ENCODE data around the gene NTSR2. TPM values are rescaled to one million over a fixed set of nuclear protein-coding genes. Genes with fewer than 3 reads are reported as not detected.

NTSR2 gene
- total and polyA plus RNA-seq, 10 of the 15 experiments (the other 5 are each of a cell fraction or from before 2014, with no cell fraction given), result not detected

- intact Hi-C loops (cut with micrococcal nuclease; ENCODE audit: unreplicated experiment) (no loop called here), in situ Hi-C loops (cut with MboI) (no loop called here)
- H3K9ac ChIP-seq (ENCODE audit: control insufficient read depth, insufficient read depth, low read length), result no peak overlapping the region
- POLR2A ChIA-PET, result no interaction called here
- SMC1A ChIA-PET (ENCODE audit: uncharacterized antibody, unreplicated experiment), result no interaction called here
- no TSS peak for BruUV-seq (replicated peaks)
- H3K36me3 ChIP-seq (ENCODE audit: control insufficient read depth in 2 of 2, insufficient read depth in 2 of 2, low read length in 1 of 2), result no peaks in the 10 kb centered on the region
- no peak overlapping the region for H3K4me3 ChIP-seq
- RAD21 ChIA-PET (ENCODE audit: unreplicated experiment), result no interaction called here
- no peaks in the 10 kb centered on the region for H3K4me1 ChIP-seq (ENCODE audit: control insufficient read depth, insufficient read depth, low read length)
- H4K20me1 ChIP-seq (ENCODE audit: control insufficient read depth, insufficient read depth), result no peaks in the 10 kb centered on the region
- no peak overlapping the region for H2AFZ ChIP-seq (ENCODE audit: control insufficient read depth, low read depth, low read length)
- no peak overlapping the region for H3K4me2 ChIP-seq (ENCODE audit: control insufficient read depth, insufficient read depth)
- DNase-seq (ENCODE audit: low read depth, low spot score) (no peak), FAIRE-seq (no peak), ATAC-seq (no peak)
- H3K9me3 ChIP-seq (replicated peaks; ENCODE audit: control insufficient read depth, insufficient read depth, low read length), result no peaks in the 10 kb centered on the region
- no peaks in the 10 kb centered on the region for H3K79me2 ChIP-seq (ENCODE audit: control insufficient read depth, insufficient read depth, low read length)
- CTCF ChIA-PET, result no interaction called here
- H3K27me3 ChIP-seq (replicated peaks in 1 of 2; ENCODE audit: control insufficient read depth in 2 of 2, insufficient read depth in 2 of 2, low read length in 1 of 2), result no peaks in the 10 kb centered on the region
- 63% methylated on average over 18 of the region's 18 CpGs for WGBS (ENCODE audit: insufficient coverage, insufficient replicate concordance, low lambda C conversion rate, missing lambda C conversion rate)
- H3K27ac ChIP-seq (ENCODE audit: control insufficient read depth, insufficient read depth), result no peak overlapping the region
- TF ChIP-seq, protein P1, sequence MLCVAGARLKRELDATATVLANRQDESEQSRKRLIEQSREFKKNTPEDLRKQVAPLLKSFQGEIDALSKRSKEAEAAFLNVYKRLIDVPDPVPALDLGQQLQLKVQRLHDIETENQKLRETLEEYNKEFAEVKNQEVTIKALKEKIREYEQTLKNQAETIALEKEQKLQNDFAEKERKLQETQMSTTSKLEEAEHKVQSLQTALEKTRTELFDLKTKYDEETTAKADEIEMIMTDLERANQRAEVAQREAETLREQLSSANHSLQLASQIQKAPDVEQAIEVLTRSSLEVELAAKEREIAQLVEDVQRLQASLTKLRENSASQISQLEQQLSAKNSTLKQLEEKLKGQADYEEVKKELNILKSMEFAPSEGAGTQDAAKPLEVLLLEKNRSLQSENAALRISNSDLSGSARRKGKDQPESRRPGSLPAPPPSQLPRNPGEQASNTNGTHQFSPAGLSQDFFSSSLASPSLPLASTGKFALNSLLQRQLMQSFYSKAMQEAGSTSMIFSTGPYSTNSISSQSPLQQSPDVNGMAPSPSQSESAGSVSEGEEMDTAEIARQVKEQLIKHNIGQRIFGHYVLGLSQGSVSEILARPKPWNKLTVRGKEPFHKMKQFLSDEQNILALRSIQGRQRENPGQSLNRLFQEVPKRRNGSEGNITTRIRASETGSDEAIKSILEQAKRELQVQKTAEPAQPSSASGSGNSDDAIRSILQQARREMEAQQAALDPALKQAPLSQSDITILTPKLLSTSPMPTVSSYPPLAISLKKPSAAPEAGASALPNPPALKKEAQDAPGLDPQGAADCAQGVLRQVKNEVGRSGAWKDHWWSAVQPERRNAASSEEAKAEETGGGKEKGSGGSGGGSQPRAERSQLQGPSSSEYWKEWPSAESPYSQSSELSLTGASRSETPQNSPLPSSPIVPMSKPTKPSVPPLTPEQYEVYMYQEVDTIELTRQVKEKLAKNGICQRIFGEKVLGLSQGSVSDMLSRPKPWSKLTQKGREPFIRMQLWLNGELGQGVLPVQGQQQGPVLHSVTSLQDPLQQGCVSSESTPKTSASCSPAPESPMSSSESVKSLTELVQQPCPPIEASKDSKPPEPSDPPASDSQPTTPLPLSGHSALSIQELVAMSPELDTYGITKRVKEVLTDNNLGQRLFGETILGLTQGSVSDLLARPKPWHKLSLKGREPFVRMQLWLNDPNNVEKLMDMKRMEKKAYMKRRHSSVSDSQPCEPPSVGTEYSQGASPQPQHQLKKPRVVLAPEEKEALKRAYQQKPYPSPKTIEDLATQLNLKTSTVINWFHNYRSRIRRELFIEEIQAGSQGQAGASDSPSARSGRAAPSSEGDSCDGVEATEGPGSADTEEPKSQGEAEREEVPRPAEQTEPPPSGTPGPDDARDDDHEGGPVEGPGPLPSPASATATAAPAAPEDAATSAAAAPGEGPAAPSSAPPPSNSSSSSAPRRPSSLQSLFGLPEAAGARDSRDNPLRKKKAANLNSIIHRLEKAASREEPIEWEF (IDR thresholded peaks at IDR 0.05; ENCODE audit: insufficient replicate concordance, low read depth, low read length), result no peak
- TF ChIP-seq PAX5 (IDR thresholded peaks at IDR 0.05; ENCODE audit: borderline replicate concordance, low read depth, low read length) (no peak), PML (IDR thresholded peaks at IDR 0.05; ENCODE audit: low read length) (no peak), POLR2AphosphoS5 (IDR thresholded peaks at IDR 0.05; ENCODE audit: low read length) (no peak), KLF5 (IDR thresholded peaks at IDR 0.05; ENCODE audit: partially characterized antibody) (no peak), EGR1 (IDR thresholded peaks at IDR 0.05; ENCODE audit: borderline replicate concordance in 1 of 2, low read depth in 2 of 2, low read length in 2 of 2) (no peak), ZZZ3 (IDR thresholded peaks at IDR 0.05; ENCODE audit: control insufficient read depth, insufficient read length, low read depth) (no peak), RAD51 (IDR thresholded peaks at IDR 0.05) (no peak), E2F8 (IDR thresholded peaks at IDR 0.05; ENCODE audit: low read depth, partially characterized antibody) (no peak), CBX3 (IDR thresholded peaks at IDR 0.05; ENCODE audit: borderline replicate concordance, low read depth) (no peak)
- TF ChIP-seq, protein P2, sequence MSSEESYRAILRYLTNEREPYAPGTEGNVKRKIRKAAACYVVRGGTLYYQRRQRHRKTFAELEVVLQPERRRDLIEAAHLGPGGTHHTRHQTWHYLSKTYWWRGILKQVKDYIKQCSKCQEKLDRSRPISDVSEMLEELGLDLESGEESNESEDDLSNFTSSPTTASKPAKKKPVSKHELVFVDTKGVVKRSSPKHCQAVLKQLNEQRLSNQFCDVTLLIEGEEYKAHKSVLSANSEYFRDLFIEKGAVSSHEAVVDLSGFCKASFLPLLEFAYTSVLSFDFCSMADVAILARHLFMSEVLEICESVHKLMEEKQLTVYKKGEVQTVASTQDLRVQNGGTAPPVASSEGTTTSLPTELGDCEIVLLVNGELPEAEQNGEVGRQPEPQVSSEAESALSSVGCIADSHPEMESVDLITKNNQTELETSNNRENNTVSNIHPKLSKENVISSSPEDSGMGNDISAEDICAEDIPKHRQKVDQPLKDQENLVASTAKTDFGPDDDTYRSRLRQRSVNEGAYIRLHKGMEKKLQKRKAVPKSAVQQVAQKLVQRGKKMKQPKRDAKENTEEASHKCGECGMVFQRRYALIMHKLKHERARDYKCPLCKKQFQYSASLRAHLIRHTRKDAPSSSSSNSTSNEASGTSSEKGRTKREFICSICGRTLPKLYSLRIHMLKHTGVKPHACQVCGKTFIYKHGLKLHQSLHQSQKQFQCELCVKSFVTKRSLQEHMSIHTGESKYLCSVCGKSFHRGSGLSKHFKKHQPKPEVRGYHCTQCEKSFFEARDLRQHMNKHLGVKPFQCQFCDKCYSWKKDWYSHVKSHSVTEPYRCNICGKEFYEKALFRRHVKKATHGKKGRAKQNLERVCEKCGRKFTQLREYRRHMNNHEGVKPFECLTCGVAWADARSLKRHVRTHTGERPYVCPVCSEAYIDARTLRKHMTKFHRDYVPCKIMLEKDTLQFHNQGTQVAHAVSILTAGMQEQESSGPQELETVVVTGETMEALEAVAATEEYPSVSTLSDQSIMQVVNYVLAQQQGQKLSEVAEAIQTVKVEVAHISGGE (CRISPR knock-in tag; IDR thresholded peaks at IDR 0.05), result no peak
Observed at GRCh38 chr2:11661891-11662435, 8.0 kb downstream of the NTSR2 start.
